Stimulated activated naive CD8-positive, alpha-beta T cell treated with anti-CD3 and anti-CD28 coated beads, Interleukin-15, Interleukin-2, amounts not matched to agents 100 ng/mL and 50 ng/mL, for 24 hours (primary cell): ENCODE measurements around the gene HELT.
"Not testable (repeated sequence)": the region's sequence is repeated elsewhere in the genome, so short reads cannot be mapped to it uniquely, and the experiment has no call there.

Source experiments
- H3K27ac Mint-ChIP-seq: one replicate; pipeline ENCODE4 v1.8.0; 2021; ENCODE audit warnings: mild to moderate bottlenecking, mixed read lengths
- H3K27me3 Mint-ChIP-seq: one replicate; pipeline ENCODE4 v1.8.0; 2021; ENCODE audit warnings: mixed read lengths
- H3K36me3 Mint-ChIP-seq: one replicate; pipeline ENCODE4 v1.8.0; 2021; ENCODE audit warnings: low read depth, mixed read lengths
- H3K4me1 Mint-ChIP-seq: one replicate; pipeline ENCODE4 v1.8.0; 2021; ENCODE audit warnings: low read depth, mixed read lengths
- H3K4me3 Mint-ChIP-seq: one replicate; pipeline ENCODE4 v1.8.0; 2021; ENCODE audit warnings: mild to moderate bottlenecking, mixed read lengths
- H3K9me3 Mint-ChIP-seq: one replicate; pipeline ENCODE4 v1.8.0; 2021; ENCODE audit warnings: mixed read lengths

The HELT gene

DNA sequence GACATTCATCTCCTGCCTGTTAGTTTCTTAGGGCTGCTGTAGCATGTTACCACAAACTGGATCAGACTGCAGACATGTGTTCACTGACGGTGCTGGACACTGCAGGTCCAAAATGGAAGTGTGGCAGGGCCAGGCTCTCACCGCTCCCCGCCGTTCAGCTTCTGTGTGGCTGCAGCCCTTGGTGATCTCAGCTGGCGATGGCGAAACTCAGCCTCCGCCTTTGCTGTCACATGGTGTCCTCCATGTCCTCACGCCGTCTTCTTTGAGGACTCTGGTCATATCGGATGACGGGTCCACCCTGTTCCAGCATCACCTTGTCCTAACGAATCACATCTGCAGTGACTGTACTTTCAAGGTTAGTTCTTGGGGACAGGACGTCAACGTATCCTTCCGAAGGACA, 25.9 kb upstream of the HELT start:
- no peaks in the 10 kb centered on the region for H3K36me3 Mint-ChIP-seq
- H3K27me3 Mint-ChIP-seq = peaks cover 10% of the 10 kb centered on the region
- H3K4me1 Mint-ChIP-seq = no peaks in the 10 kb centered on the region
- no peak overlapping the region for H3K27ac Mint-ChIP-seq
- H3K4me3 Mint-ChIP-seq = no peak overlapping the region
- H3K9me3 Mint-ChIP-seq = no peaks in the 10 kb centered on the region

- no peaks in the 10 kb centered on the region for H3K4me1 Mint-ChIP-seq
- no peak overlapping the region for H3K4me3 Mint-ChIP-seq
These were observed 25.0 kb upstream of the HELT start for GRCh38 chr4:184993247-184993646.

GRCh38 chr4:184994010-184994622, 24.2 kb upstream of the HELT start:
- Mint-ChIP-seq H3K36me3 (no peaks in the 10 kb centered on the region), H3K27ac (no peak overlapping the region)

More at GRCh38 chr4:184993247-184993646, 25.0 kb upstream of the HELT start:
- Mint-ChIP-seq H3K9me3 (no peaks in the 10 kb centered on the region), H3K27ac (no peak overlapping the region), H3K27me3 (peaks cover 10% of the 10 kb centered on the region), H3K36me3 (no peaks in the 10 kb centered on the region)

GRCh38 chr4:184994623-184995010, 23.7 kb upstream of the HELT start:
- Mint-ChIP-seq H3K27me3 (peaks cover 10% of the 10 kb centered on the region), H3K4me3 (no peak overlapping the region), H3K27ac (no peak overlapping the region)

More at GRCh38 chr4:184994010-184994622, 24.2 kb upstream of the HELT start:
- Mint-ChIP-seq H3K9me3 (no peaks in the 10 kb centered on the region), H3K4me1 (no peaks in the 10 kb centered on the region), H3K27me3 (peaks cover 10% of the 10 kb centered on the region), H3K4me3 (no peak overlapping the region)

DNA sequence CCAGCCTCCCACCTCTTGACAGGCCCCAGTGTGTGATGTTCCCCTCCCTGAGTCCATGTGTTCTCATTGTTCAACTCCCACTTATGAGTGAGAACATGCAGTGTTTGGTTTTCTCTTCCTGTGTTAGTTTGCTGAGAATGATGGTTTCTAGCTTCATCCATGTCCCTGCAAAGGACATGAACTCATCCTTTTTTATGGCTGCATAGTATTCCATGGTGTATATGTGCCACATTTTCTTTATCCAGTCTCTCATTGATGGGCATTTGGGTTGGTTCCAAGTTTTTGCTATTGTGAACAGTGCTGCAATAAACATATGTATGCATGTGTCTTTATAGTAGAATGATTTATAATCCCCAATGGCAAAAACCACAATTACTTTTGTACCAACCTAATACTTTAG, 20.6 kb upstream of the HELT start:
- not testable (repeated sequence) for H3K4me1 Mint-ChIP-seq, H3K9me3 Mint-ChIP-seq, H3K36me3 Mint-ChIP-seq, H3K4me3 Mint-ChIP-seq, H3K27ac Mint-ChIP-seq
- H3K27me3 Mint-ChIP-seq = peaks cover 11% of the 10 kb centered on the region

More at GRCh38 chr4:184994623-184995010, 23.7 kb upstream of the HELT start:
- Mint-ChIP-seq H3K36me3 (no peaks in the 10 kb centered on the region), H3K9me3 (no peaks in the 10 kb centered on the region), H3K4me1 (no peaks in the 10 kb centered on the region)

DNA sequence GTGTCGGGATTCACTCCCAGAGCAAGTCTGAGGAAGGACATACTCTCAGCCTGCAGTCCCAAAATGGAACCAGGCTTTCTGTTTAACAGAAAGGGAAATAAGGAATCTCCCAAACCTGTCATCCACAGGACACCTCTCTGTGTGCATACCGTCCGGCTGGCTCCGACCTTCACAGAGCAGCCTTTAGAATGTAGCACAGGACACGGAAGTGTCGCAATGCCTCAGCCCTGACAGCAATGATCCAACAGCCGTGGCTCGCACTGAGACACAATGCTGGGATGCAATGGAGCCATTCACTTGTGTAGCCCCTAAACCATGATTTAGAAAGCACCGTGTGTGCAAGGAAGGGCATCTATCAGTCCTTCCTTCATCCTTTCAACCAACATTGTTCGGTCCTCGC, 15.5 kb upstream of the HELT start:
- Mint-ChIP-seq H3K36me3 (no peaks in the 10 kb centered on the region), H3K4me3 (no peak overlapping the region), H3K4me1 (peaks cover 8% of the 10 kb centered on the region), H3K9me3 (no peaks in the 10 kb centered on the region), H3K27ac (no peak overlapping the region), H3K27me3 (peaks cover 16% of the 10 kb centered on the region)

DNA sequence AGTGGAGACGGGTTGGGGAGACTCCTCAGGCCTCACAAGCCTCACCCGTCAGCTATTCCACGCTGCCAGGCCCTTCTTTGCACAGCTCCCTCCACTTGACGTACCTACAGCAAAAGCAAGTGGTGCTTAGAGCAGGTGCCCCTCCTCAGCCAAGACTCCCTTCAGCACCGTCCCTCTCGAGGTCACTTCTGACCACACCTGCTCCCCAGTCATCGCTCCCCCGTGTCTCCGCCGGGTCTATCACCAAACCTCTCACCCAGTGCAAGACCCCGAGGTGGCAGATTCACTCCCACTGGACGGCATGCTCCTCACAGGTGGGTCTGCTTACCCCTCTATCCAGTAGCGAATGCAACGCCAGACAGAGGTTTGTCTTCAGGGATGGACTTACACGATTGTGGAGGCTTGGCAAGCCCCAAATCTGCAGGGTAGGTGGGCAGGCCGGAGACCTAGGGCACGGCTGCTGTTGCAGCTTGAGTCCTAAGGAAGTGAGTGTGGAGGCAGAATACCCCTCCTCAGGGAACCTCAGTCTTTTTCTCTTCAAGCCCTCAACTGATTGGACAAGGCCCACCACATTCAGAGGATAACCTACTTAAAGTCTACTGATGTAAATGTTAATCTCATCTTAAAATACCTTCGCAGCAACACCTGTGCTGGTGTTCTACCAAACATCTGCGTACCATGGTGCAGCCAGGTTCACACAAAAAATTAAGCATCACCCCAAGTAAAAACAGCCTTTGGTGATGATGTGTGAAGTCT, 14.5 kb upstream of the HELT start:
- Mint-ChIP-seq H3K9me3 (no peaks in the 10 kb centered on the region), H3K36me3 (no peaks in the 10 kb centered on the region), H3K27me3 (peaks cover 24% of the 10 kb centered on the region), H3K27ac (no peak overlapping the region), H3K4me1 (peaks cover 8% of the 10 kb centered on the region), H3K4me3 (no peak overlapping the region)

GRCh38 chr4:185004562-185005218, 13.6 kb upstream of the HELT start:
- no peak overlapping the region for H3K4me3 Mint-ChIP-seq

DNA sequence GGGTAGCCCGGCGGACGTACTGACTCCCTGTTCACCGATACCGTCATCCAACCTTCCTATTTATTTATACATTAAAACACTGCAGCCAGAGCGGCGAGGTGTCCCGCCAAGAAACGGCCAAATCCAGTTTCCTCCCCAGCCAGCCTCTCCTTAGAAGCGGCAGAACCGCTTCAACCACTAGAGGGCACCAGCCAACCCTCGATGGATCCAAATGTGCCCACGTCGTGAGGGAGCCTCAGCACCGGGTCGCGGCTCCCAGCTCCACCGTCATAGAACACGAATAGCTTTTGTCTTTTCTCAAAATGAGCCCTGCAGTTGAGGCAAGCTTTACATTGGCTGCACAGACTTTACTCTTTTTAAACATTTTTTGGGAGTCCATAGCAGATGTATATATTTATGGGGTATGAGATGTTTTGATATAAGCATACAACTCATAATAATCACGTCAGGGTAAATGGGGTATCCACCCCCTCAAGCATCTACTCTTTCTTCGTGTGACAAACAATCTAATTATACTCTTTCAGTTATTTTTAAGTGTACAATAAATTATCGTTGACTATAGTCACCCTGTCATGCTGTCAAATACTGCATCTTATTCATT, 13.0 kb upstream of the HELT start:
- Mint-ChIP-seq H3K9me3 (no peaks in the 10 kb centered on the region), H3K27me3 (peaks cover 39% of the 10 kb centered on the region), H3K4me3 (no peak overlapping the region), H3K27ac (no peak overlapping the region), H3K4me1 (peaks cover 8% of the 10 kb centered on the region), H3K36me3 (no peaks in the 10 kb centered on the region)

More at GRCh38 chr4:185004562-185005218, 13.6 kb upstream of the HELT start:
- Mint-ChIP-seq H3K27me3 (peaks cover 33% of the 10 kb centered on the region), H3K27ac (no peak overlapping the region), H3K36me3 (no peaks in the 10 kb centered on the region), H3K9me3 (no peaks in the 10 kb centered on the region), H3K4me1 (peaks cover 8% of the 10 kb centered on the region)

GRCh38 chr4:185011408-185011807, 6.9 kb upstream of the HELT start:
- Mint-ChIP-seq H3K27me3 (peaks cover 77% of the 10 kb centered on the region), H3K36me3 (no peaks in the 10 kb centered on the region), H3K4me3 (no peak overlapping the region), H3K4me1 (no peaks in the 10 kb centered on the region), H3K27ac (no peak overlapping the region), H3K9me3 (no peaks in the 10 kb centered on the region)

GRCh38 chr4:185013417-185014125, 4.7 kb upstream of the HELT start:
- Mint-ChIP-seq H3K27ac (no peak overlapping the region), H3K4me1 (peaks cover 1% of the 10 kb centered on the region), H3K36me3 (no peaks in the 10 kb centered on the region), H3K9me3 (no peaks in the 10 kb centered on the region), H3K4me3 (no peak overlapping the region), H3K27me3 (peaks cover 89% of the 10 kb centered on the region)

DNA sequence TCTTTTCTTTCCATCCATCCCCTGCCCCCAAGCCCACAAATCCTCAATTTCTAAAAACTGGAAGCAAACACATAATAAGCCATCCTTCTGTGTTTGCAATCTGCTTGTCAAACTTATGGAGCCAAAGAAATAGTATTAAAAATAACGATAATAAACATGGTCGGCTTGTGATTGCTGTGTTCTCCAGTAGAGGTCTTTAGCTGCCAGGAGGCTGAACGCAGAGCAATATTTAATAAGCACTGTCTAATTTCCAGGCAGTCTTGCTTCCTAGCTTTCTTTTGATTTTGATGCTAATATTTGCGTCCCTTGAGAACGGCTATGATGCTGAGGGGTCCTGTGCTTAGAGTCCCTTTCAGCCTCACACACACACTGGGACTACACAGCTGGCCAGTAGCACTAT, 3.2 kb upstream of the HELT start:
- Mint-ChIP-seq H3K36me3 (no peaks in the 10 kb centered on the region), H3K27me3 (peaks cover 86% of the 10 kb centered on the region), H3K4me3 (no peak overlapping the region), H3K27ac (no peak overlapping the region), H3K4me1 (peaks cover 4% of the 10 kb centered on the region), H3K9me3 (no peaks in the 10 kb centered on the region)

DNA sequence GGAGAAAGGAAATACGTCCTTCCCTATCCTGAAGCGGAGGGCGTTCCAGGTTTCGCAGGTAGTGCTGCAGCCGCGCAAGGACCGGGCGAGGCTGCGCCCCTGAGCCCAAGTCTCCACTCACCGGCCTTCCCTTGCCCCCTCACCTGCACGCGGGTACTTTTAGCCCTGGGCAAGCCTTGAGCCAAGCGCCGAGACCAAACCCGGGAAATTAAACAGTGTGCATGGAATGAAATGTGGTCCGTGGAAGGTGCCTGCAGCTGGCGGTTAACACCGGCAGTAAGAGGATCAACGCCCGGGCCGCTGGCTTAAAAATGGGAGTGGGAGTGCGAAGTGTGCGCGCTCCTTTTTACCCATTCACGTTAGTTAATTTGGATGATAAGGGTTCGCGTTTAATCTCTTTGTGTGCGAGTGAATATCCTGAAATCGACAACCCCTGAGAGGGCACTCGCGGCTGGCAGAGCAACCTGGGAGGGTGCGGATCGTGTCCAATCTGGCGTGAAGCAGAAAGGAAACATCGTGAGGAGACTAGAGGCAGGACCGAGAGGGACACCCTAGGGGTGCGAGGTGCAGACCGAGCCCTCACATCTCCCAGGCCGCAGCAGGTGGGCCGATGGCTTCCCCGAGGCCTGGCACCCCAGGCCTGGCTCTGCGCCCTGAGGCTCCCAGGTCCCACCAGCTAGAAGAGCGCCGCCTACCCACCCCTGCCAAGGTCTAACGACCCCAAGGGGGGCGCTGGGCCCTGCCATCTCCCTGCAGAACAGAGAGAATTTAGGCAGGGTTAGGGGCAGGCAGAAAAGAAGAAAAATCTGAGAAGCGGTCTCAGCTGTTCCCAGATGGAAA, 2.0 kb upstream of the HELT start:
- H3K9me3 Mint-ChIP-seq = no peaks in the 10 kb centered on the region
- no peaks in the 10 kb centered on the region for H3K36me3 Mint-ChIP-seq
- peaks cover 85% of the 10 kb centered on the region for H3K27me3 Mint-ChIP-seq
- H3K4me1 Mint-ChIP-seq = peaks cover 4% of the 10 kb centered on the region
- H3K27ac Mint-ChIP-seq = no peak overlapping the region
- no peak overlapping the region for H3K4me3 Mint-ChIP-seq
